IMR-90 (cell line): Measurements from ENCODE around the gene OR10A5.

ENCODE experiments used
- BHLHE40 ChIP-seq: fragments of 150-350 bp; IDR thresholded peaks from 2 replicates; pipeline ENCODE4 v1.6.1; 2016; ENCODE audit warnings: mild to moderate bottlenecking, low read depth, low read length
- FOS ChIP-seq: fragments of 150-350 bp; IDR thresholded peaks from 2 replicates; pipeline ENCODE4 v1.6.1; 2016; ENCODE audit warnings: low read depth, low read length
- MAFK ChIP-seq: IDR thresholded peaks from 2 replicates; pipeline ENCODE4 v1.6.1; 2012; ENCODE audit warnings: low read depth, low read length, improper control_type of control experiment
- MXI1 ChIP-seq: IDR thresholded peaks from 2 replicates; pipeline ENCODE4 v1.6.1; 2012; ENCODE audit warnings: low read depth, mild to moderate bottlenecking, low read length, moderate library complexity, borderline replicate concordance
- NFE2L2 ChIP-seq: fragments of 150-350 bp; IDR thresholded peaks from 2 replicates; pipeline ENCODE4 v1.6.1; 2016; ENCODE audit warnings: low read depth, mild to moderate bottlenecking, low read length
- POLR2A ChIP-seq: IDR thresholded peaks from 2 replicates; pipeline ENCODE4 v1.6.1; 2012; ENCODE audit warnings: mild to moderate bottlenecking, low read depth, low read length
- RAD21 ChIP-seq: IDR thresholded peaks from 2 replicates; pipeline ENCODE4 v1.6.1; 2012; ENCODE audit warnings: low read length, improper control_type of control experiment
- RFX5 ChIP-seq: IDR thresholded peaks from 2 replicates; pipeline ENCODE4 v1.8.0; 2012; ENCODE audit warnings: low read depth, mild to moderate bottlenecking, low read length, moderate library complexity
- SMC3 ChIP-seq: fragments of 150-350 bp; IDR thresholded peaks from 2 replicates; pipeline ENCODE4 v1.6.1; 2016; ENCODE audit warnings: low read depth, mild to moderate bottlenecking, antibody characterized with exemption, low read length, moderate library complexity
- TF ChIP-seq, protein P1 (sequence below): conservative IDR thresholded peaks from 2 replicates; pipeline ENCODE4 v1.5.1; 2012; ENCODE audit warnings: mild to moderate bottlenecking, low read depth, low read length, improper control_type of control experiment
- TF ChIP-seq, protein P2 (sequence below): fragments of 150-350 bp; IDR thresholded peaks from 2 replicates; pipeline ENCODE4 v1.6.1; 2017; ENCODE audit warnings: mild to moderate bottlenecking, antibody characterized with exemption, low read length, low read depth

DNA sequence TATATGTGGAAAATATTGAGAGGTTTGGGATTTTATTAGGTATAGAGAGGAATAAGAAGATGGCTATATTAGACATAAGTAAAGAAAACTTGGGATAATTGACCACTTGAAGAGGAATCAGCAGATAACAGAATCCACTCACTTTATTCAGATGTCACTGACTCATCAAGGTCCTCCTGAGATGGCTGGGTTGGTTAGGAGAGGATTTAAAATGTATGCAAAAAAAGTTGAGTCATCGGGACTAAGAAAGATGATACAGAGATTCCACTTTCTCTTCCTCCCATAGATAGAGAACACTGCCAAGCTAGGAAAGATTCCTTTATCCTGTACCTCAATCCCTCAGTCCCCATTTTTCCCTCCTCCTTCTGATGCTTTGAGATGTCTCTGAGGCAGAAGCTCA, 46.1 kb upstream of the OR10A5 start, which contains the start of gene OR6A2:
- TF ChIP-seq, protein P1, sequence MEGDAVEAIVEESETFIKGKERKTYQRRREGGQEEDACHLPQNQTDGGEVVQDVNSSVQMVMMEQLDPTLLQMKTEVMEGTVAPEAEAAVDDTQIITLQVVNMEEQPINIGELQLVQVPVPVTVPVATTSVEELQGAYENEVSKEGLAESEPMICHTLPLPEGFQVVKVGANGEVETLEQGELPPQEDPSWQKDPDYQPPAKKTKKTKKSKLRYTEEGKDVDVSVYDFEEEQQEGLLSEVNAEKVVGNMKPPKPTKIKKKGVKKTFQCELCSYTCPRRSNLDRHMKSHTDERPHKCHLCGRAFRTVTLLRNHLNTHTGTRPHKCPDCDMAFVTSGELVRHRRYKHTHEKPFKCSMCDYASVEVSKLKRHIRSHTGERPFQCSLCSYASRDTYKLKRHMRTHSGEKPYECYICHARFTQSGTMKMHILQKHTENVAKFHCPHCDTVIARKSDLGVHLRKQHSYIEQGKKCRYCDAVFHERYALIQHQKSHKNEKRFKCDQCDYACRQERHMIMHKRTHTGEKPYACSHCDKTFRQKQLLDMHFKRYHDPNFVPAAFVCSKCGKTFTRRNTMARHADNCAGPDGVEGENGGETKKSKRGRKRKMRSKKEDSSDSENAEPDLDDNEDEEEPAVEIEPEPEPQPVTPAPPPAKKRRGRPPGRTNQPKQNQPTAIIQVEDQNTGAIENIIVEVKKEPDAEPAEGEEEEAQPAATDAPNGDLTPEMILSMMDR = no peak
- TF ChIP-seq POLR2A = no peak
- TF ChIP-seq, protein P2, sequence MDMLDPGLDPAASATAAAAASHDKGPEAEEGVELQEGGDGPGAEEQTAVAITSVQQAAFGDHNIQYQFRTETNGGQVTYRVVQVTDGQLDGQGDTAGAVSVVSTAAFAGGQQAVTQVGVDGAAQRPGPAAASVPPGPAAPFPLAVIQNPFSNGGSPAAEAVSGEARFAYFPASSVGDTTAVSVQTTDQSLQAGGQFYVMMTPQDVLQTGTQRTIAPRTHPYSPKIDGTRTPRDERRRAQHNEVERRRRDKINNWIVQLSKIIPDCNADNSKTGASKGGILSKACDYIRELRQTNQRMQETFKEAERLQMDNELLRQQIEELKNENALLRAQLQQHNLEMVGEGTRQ = no peak
- no peak for TF ChIP-seq RFX5
- TF ChIP-seq BHLHE40 = no peak
- TF ChIP-seq MAFK = no peak
- TF ChIP-seq SMC3 = no peak
- TF ChIP-seq NFE2L2 = no peak
- TF ChIP-seq RAD21 = no peak
- no peak for TF ChIP-seq MXI1
- TF ChIP-seq FOS = no peak
